Measurements from ENCODE around the gene FGFBP2.

The FGFBP2 gene, protein sequence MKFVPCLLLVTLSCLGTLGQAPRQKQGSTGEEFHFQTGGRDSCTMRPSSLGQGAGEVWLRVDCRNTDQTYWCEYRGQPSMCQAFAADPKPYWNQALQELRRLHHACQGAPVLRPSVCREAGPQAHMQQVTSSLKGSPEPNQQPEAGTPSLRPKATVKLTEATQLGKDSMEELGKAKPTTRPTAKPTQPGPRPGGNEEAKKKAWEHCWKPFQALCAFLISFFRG

DNA sequence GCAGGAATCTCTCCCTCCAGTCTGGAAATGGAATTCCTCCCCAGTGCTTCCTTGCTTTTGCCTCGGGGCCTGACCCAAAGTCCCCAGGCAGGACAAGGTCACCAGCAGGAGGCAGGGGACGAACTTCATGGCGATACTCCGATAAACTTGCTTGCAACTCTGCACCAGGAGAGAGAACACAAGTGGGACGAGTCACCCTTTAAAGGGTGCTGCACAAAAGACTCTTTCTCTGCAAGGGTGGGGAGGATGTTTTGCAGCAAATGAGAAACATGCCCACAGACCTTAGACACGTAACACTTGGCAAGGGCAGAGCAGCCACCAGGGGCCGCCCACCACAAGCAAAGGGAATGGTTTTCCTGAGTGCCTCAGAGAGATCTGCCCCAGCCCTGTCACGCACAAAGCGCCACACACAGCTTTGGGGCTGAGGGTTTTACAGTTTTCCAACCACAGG is at the start of gene FGFBP2:
FGFBP2 (minus strand) TSS at position 175 of the 451 bp plus-strand sequence; CDS start at position 129, 46 bp downstream.
- H3K9ac ChIP-seq (ENCODE audit: low read length in 2 of 2), result no peak within 1 kb of the TSS
- no peak within 1 kb of the TSS for H3K27ac ChIP-seq (ENCODE audit: low read length)
- peaks cover 3 to 6% of the 10 kb centered on the region in 2 donors for H3K9me3 ChIP-seq (ENCODE audit: control insufficient read depth in 2 of 2, low read length in 2 of 2)

DNA sequence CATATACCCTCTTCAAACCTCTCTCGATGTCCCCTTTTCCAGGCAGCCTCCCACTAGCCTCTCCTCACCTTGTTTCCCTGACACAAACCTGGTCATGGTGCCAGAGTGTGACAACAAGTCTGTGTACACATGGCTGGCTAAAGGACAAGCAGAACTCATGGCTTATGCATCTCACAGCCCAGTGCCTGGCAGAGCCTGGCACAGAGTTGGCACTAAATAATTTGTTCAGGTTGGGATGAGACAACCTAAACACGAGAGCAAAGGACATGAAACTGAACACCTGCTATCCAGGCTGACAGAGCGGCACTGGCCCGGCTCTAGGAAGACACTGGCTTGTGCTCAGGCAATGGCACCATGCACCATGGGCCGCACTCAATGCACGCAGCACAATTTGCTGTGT is 48.2 kb upstream of the FGFBP2 start:
- H3K27me3 ChIP-seq (ENCODE audit: control insufficient read depth in 1 of 2, insufficient read depth in 2 of 2, low read length in 2 of 2), result peaks cover 0 to 3% of the 10 kb centered on the region in 2 donors
- no peak overlapping the region for H3K9ac ChIP-seq (ENCODE audit: low read length in 2 of 2)
- H3K36me3 ChIP-seq (ENCODE audit: control insufficient read depth in 2 of 2, insufficient read depth in 2 of 2, low read length in 2 of 2), result no peaks in the 10 kb centered on the region
- H3K9me3 ChIP-seq (ENCODE audit: control insufficient read depth in 2 of 2, low read length in 2 of 2), result no peaks in the 10 kb centered on the region
- no peaks in the 10 kb centered on the region for H3K4me1 ChIP-seq (ENCODE audit: control insufficient read depth, insufficient read depth, low read length)
- no peak overlapping the region for H3K4me3 ChIP-seq (ENCODE audit: low read length in 2 of 2)
- H3K27ac ChIP-seq (ENCODE audit: low read length), result no peak overlapping the region

More for the DNA sequence above, at the start of gene FGFBP2:
- H3K4me1 ChIP-seq (ENCODE audit: control insufficient read depth, insufficient read depth, low read length), result no peaks in the 10 kb centered on the region
- H3K4me3 ChIP-seq (ENCODE audit: low read length in 2 of 2), result no peak within 1 kb of the TSS
- peaks cover 0 to 2% of the 10 kb centered on the region in 2 donors for H3K27me3 ChIP-seq (ENCODE audit: control insufficient read depth in 1 of 2, insufficient read depth in 2 of 2, low read length in 2 of 2)
- no peaks in the 10 kb centered on the region for H3K36me3 ChIP-seq (ENCODE audit: control insufficient read depth in 2 of 2, insufficient read depth in 2 of 2, low read length in 2 of 2)

DNA sequence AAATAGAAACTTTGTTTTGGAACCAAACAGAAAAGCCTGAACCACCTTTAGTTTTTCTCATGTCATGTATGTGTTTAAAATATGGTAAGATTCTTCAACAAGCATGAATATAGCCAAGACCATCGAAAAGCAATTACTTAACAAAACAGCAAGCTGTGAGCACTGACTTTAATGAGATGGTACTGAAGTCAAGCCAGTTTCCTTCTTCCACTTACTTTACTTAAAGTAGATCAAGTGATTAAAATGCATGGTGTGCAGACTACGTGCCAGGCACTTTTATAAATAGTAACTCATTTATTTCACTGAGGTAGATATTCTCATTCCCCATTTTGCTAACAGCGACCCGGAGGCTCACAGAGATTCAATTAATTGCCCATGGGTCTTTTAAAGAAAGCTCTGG is 46.2 kb upstream of the FGFBP2 start:
- no peaks in the 10 kb centered on the region for H3K36me3 ChIP-seq (ENCODE audit: control insufficient read depth in 2 of 2, insufficient read depth in 2 of 2, low read length in 2 of 2)
- H3K4me3 ChIP-seq (ENCODE audit: low read length in 2 of 2), result no peak overlapping the region
- H3K9ac ChIP-seq (ENCODE audit: low read length in 2 of 2), result no peak overlapping the region
- peaks cover 0 to 3% of the 10 kb centered on the region in 2 donors for H3K27me3 ChIP-seq (ENCODE audit: control insufficient read depth in 1 of 2, insufficient read depth in 2 of 2, low read length in 2 of 2)
- no peak overlapping the region for H3K27ac ChIP-seq (ENCODE audit: low read length)
- no peaks in the 10 kb centered on the region for H3K9me3 ChIP-seq (ENCODE audit: control insufficient read depth in 2 of 2, low read length in 2 of 2)
- H3K4me1 ChIP-seq (ENCODE audit: control insufficient read depth, insufficient read depth, low read length), result no peaks in the 10 kb centered on the region

DNA sequence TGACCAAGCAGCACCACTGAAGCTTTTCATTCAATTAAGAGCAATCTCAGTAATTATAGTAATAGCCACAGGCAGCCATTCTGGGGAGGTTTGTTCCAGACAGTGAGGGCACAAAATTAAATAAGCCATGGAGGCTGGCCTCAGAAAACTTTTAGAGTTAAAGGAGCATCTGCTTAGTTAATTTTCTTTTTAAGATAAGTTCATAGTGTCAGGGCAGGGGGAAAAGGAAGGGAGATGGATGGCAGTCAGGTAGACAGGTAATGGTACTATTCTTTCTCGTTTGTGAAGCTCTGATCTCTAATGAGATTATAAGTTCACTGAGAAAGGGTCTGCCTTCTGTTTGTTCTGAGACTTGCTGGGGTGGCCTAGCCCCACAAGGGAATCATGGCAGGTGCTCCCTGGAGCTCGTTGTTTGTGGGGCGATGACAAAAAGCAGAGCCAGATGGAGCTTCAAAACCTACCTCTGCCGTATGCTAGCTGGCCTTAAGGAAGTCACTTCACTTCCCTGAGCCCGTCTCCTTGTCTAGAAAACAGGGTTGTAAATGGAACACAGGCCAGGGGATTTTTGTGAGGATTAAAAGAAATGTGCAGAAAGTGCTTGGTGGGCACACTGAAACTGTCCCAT is 44.6 kb upstream of the FGFBP2 start:
- no peak overlapping the region for H3K4me3 ChIP-seq (ENCODE audit: low read length in 2 of 2)
- H3K4me1 ChIP-seq (ENCODE audit: control insufficient read depth, insufficient read depth, low read length), result no peaks in the 10 kb centered on the region
- H3K27ac ChIP-seq (ENCODE audit: low read length), result no peak overlapping the region
- no peaks in the 10 kb centered on the region for H3K9me3 ChIP-seq (ENCODE audit: control insufficient read depth in 2 of 2, low read length in 2 of 2)
- no peaks in the 10 kb centered on the region for H3K36me3 ChIP-seq (ENCODE audit: control insufficient read depth in 2 of 2, insufficient read depth in 2 of 2, low read length in 2 of 2)
- H3K9ac ChIP-seq (ENCODE audit: low read length in 2 of 2), result no peak overlapping the region
- H3K27me3 ChIP-seq (ENCODE audit: control insufficient read depth in 1 of 2, insufficient read depth in 2 of 2, low read length in 2 of 2), result peaks cover 0 to 3% of the 10 kb centered on the region in 2 donors

DNA sequence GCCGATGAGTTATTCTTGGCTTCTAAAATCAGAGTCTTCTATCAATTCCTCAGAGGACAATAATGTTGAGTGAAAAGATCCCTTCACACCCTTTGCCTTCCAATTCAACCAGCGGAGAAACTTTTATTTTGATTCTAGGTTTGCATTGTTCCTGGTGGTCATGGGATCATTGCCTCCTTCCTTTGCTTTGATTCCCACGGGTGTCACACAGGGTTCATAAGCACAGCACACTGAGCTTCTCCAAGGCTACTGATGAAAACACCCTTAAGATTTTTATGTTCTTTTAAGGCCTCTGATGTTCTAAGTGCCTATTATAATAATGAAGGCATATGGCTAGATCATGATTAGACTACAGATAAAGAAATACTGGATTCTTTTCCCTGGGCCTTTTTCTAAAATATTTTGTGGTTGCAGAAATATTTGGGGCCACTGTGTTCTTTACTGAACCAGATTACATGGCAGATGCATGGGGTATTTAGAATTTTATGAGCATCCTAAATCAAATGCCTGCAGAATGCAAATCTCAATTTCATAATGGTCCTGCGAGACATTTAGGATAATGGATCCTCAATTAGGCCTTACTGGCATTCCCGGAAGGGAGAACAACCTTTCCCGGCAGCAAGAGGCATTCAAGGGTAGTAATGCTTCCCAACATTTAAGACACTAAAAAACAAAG is 43.9 kb upstream of the FGFBP2 start:
- Histone ChIP-seq H3K4me1 (ENCODE audit: control insufficient read depth, insufficient read depth, low read length) (no peaks in the 10 kb centered on the region), H3K36me3 (ENCODE audit: control insufficient read depth in 2 of 2, insufficient read depth in 2 of 2, low read length in 2 of 2) (no peaks in the 10 kb centered on the region), H3K27ac (ENCODE audit: low read length) (no peak overlapping the region), H3K9ac (ENCODE audit: low read length in 2 of 2) (no peak overlapping the region), H3K9me3 (ENCODE audit: control insufficient read depth in 2 of 2, low read length in 2 of 2) (no peaks in the 10 kb centered on the region), H3K27me3 (ENCODE audit: control insufficient read depth in 1 of 2, insufficient read depth in 2 of 2, low read length in 2 of 2) (peaks cover 0 to 3% of the 10 kb centered on the region in 2 donors), H3K4me3 (ENCODE audit: low read length in 2 of 2) (no peak overlapping the region)

DNA sequence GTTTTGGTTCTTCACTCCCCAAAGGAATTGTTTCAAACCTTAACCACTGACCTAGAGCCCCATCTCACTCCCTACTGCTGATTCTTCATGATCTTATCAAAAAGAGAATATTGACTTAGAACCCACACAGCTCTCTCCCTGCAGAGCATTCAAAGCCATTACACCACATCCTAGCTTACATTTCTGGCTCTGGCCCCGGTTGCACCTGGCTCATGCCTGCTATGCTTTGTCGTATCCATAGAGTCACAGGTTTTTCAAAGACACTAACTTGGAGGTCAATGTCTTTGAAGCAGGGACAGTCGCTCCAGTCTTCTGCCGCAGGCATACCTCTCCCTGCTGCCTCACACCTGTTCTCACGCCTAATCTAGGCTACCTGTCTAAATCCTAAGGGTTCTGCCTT is 42.7 kb upstream of the FGFBP2 start:
- H3K4me3 ChIP-seq (ENCODE audit: low read length in 2 of 2), result no peak overlapping the region
- H3K27me3 ChIP-seq (ENCODE audit: control insufficient read depth in 1 of 2, insufficient read depth in 2 of 2, low read length in 2 of 2), result no peaks in the 10 kb centered on the region
- no peaks in the 10 kb centered on the region for H3K9me3 ChIP-seq (ENCODE audit: control insufficient read depth in 2 of 2, low read length in 2 of 2)
- H3K27ac ChIP-seq (ENCODE audit: low read length), result no peak overlapping the region
- H3K36me3 ChIP-seq (ENCODE audit: control insufficient read depth in 2 of 2, insufficient read depth in 2 of 2, low read length in 2 of 2), result no peaks in the 10 kb centered on the region
- H3K9ac ChIP-seq (ENCODE audit: low read length in 2 of 2), result no peak overlapping the region
- peaks cover 9% of the 10 kb centered on the region for H3K4me1 ChIP-seq (ENCODE audit: control insufficient read depth, insufficient read depth, low read length)

DNA sequence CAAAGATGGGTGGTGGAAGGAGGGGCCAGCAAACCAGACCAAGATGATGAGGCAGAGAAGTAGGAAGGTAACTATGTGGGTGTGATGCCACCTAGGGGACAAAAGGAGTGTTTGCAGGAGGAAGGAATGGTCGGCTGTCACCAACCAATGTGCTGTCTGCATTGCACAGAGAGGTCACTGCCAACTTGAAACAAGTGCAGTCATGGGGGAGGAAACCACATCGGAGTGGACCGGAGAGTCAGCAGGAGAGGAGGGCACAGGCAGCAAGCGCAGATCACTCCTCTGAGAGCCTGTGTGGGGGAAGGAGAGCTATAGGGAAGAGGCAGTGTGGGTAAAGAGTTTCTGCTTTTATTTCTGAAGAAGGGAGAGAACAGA is 38.5 kb upstream of the FGFBP2 start:
- Histone ChIP-seq H3K27me3 (ENCODE audit: control insufficient read depth in 1 of 2, insufficient read depth in 2 of 2, low read length in 2 of 2) (no peaks in the 10 kb centered on the region), H3K9ac (ENCODE audit: low read length in 2 of 2) (no peak overlapping the region), H3K4me1 (ENCODE audit: control insufficient read depth, insufficient read depth, low read length) (peaks cover 9% of the 10 kb centered on the region), H3K4me3 (ENCODE audit: low read length in 2 of 2) (peak overlapping the region in 1 of 2 donors; percentile 54), H3K9me3 (ENCODE audit: control insufficient read depth in 2 of 2, low read length in 2 of 2) (no peaks in the 10 kb centered on the region), H3K36me3 (ENCODE audit: control insufficient read depth in 2 of 2, insufficient read depth in 2 of 2, low read length in 2 of 2) (no peaks in the 10 kb centered on the region), H3K27ac (ENCODE audit: low read length) (no peak overlapping the region)

DNA sequence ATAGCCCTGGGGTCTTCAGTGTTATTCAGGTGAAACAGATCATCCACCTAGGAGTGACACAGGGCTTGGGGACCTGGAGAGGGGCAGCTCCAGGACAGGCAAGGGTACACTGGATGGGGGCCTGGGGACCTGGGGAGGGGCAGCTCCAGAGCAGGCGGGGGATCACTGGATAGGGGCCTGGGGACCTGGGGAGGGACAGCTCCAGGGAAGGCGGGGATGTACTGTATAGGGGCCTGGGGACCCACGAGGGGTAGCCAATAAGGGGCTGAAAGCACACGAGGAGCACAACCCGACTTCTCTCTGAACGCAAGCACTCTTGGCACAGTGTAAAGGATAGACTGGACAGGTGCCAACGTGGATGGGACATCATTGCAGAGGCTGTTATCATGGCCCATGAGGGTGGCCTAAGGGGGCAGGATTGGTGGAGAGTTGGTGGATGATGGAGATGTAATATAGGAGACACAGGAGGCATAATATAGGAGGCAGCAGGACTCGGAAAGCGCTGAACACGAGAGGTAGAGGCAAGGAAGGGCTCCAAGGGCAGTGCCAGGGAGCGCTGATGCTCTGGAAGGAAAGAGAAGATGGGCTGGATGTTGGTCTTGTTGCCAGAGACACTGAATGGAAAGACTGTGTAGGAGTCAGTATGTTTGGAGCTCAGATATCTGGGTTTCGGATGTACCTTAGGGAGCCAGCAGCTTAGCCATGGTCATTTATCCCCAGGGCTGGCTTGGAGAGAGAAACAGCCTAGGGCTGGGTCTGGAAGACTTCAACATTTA is 37.9 kb upstream of the FGFBP2 start:
- Histone ChIP-seq H3K9ac (ENCODE audit: low read length in 2 of 2) (peak overlapping the region in 1 of 2 donors; percentile 23), H3K27ac (ENCODE audit: low read length) (no peak overlapping the region), H3K9me3 (ENCODE audit: control insufficient read depth in 2 of 2, low read length in 2 of 2) (no peaks in the 10 kb centered on the region), H3K4me3 (ENCODE audit: low read length in 2 of 2) (peak overlapping the region; percentile 21 to 54), H3K4me1 (ENCODE audit: control insufficient read depth, insufficient read depth, low read length) (peaks cover 9% of the 10 kb centered on the region), H3K27me3 (ENCODE audit: control insufficient read depth in 1 of 2, insufficient read depth in 2 of 2, low read length in 2 of 2) (no peaks in the 10 kb centered on the region), H3K36me3 (ENCODE audit: control insufficient read depth in 2 of 2, insufficient read depth in 2 of 2, low read length in 2 of 2) (no peaks in the 10 kb centered on the region)

DNA sequence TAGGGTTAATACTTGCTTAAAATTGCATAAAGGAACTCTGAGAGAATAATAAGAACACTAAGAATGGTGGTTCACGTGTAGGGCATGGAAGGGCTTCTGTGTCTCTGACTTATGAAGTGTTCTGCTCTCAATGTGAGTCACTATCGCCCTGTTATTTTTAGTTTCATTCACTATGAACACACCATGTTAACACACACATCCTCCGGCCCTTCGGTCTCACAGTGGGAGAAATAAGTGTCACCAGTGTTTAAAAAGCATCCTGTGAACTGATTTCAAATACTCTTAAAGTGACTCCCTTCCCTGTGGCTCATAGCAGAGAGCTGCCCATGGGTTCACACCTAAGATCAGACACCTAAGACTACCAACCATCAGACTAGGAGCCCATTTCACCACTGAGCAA is 33.8 kb upstream of the FGFBP2 start:
- Histone ChIP-seq H3K9ac (ENCODE audit: low read length in 2 of 2) (no peak overlapping the region), H3K27me3 (ENCODE audit: control insufficient read depth in 1 of 2, insufficient read depth in 2 of 2, low read length in 2 of 2) (no peaks in the 10 kb centered on the region), H3K4me1 (ENCODE audit: control insufficient read depth, insufficient read depth, low read length) (peaks cover 9% of the 10 kb centered on the region), H3K27ac (ENCODE audit: low read length) (no peak overlapping the region), H3K9me3 (ENCODE audit: control insufficient read depth in 2 of 2, low read length in 2 of 2) (no peaks in the 10 kb centered on the region), H3K36me3 (ENCODE audit: control insufficient read depth in 2 of 2, insufficient read depth in 2 of 2, low read length in 2 of 2) (no peaks in the 10 kb centered on the region), H3K4me3 (ENCODE audit: low read length in 2 of 2) (no peak overlapping the region)

DNA sequence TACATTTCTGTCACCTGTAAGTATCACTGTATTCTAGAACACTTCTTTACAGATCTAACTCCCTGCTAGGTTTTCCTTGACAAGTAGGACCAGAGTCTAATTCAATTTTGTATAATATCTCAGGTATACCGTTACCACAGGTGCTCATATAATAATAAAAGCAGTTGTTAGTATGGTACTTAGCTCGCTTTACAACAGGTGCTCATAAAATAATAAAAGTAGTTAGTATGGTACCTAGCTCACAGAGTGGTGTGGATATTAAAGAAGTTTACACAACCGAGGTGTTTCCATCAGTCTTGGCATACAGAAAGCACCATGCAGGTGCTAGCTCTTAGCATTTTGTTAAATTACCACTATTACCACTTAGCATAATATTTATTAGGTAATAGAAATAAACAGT is 32.9 kb upstream of the FGFBP2 start:
- Histone ChIP-seq H3K27me3 (ENCODE audit: control insufficient read depth in 1 of 2, insufficient read depth in 2 of 2, low read length in 2 of 2) (no peaks in the 10 kb centered on the region), H3K4me1 (ENCODE audit: control insufficient read depth, insufficient read depth, low read length) (peaks cover 2% of the 10 kb centered on the region), H3K4me3 (ENCODE audit: low read length in 2 of 2) (no peak overlapping the region), H3K27ac (ENCODE audit: low read length) (no peak overlapping the region), H3K36me3 (ENCODE audit: control insufficient read depth in 2 of 2, insufficient read depth in 2 of 2, low read length in 2 of 2) (no peaks in the 10 kb centered on the region), H3K9me3 (ENCODE audit: control insufficient read depth in 2 of 2, low read length in 2 of 2) (no peaks in the 10 kb centered on the region), H3K9ac (ENCODE audit: low read length in 2 of 2) (no peak overlapping the region)

All from stomach smooth muscle (tissue), 2 donors.